Left ventricle myocardium inferior (tissue), 1 donor: ENCODE results near the gene BET1. TPM values are rescaled to one million over a fixed set of nuclear protein-coding genes. Genes with fewer than 3 reads are reported as not detected.

Experiments
- DNase-seq: peaks from one replicate; pipeline ENCODE4 v3.0.0-alpha.2; 2020
- H3K27ac ChIP-seq: fragments of 200-600 bp; replicated peaks from 2 replicates; pipeline ENCODE4 v1.8.0; 2021
- H3K27me3 ChIP-seq: fragments of 200-600 bp; 2 replicates; pipeline ENCODE4 v1.8.0; 2021; ENCODE audit warnings: low read depth
- H3K36me3 ChIP-seq: fragments of 200-600 bp; 2 replicates; pipeline ENCODE4 v1.8.0; 2021
- H3K4me1 ChIP-seq: fragments of 200-600 bp; 2 replicates; pipeline ENCODE4 v1.8.0; 2021
- H3K4me3 ChIP-seq: fragments of 200-600 bp; 2 replicates; pipeline ENCODE4 v1.8.0; 2021; ENCODE audit warnings: mild to moderate bottlenecking, moderate library complexity
- H3K9me3 ChIP-seq: fragments of 200-600 bp; replicated peaks from 2 replicates; pipeline ENCODE4 v1.8.0; 2021
- CTCF ChIP-seq: fragments of 200-600 bp; IDR thresholded peaks from 2 replicates; pipeline ENCODE4 v1.8.0; 2021; ENCODE audit warnings: antibody characterized with exemption, mild to moderate bottlenecking, borderline replicate concordance
- intact Hi-C: fragments of 100-400 bp; cut with micrococcal nuclease; formaldehyde crosslinking; loops from one replicate; pipeline ENCODE4 v1.11.0; 2022
- total RNA-seq: library from RNA; stranded (reverse); fragmentation: NEBNext Ultra II Directional; extraction: Animal tissue kit (Norgen Biotek cat#: 25700); gene quantifications from one replicate; pipeline ENCODE4 v1.2.1, GENCODE V29; 2021
- donor health status: DM: no; HTN: yes; CAD: no; lungs with severe emphysema.

The BET1 gene
- total RNA-seq, 1 donor from 2014 or later, result 14.5 TPM

GRCh38 chr7:94001396-94001795, 2.8 kb downstream of the BET1 start:
- intact Hi-C loops, result loop anchor here (10.0 kb wide), 1 partner anchor 107 kb away; the partner anchor contains the start of gene TFPI2
- no peak overlapping the region for H3K4me3 ChIP-seq
- H3K4me1 ChIP-seq, result peaks cover 43% of the 10 kb centered on the region
- H3K27me3 ChIP-seq, result no peaks in the 10 kb centered on the region
- DNase-seq, result no peak
- no peak overlapping the region for H3K27ac ChIP-seq
- no peaks in the 10 kb centered on the region for H3K9me3 ChIP-seq
- TF ChIP-seq CTCF, result no peak
- H3K36me3 ChIP-seq, result peaks cover 23% of the 10 kb centered on the region

- peaks cover 52% of the 10 kb centered on the region for H3K36me3 ChIP-seq
- no peak overlapping the region for H3K27ac ChIP-seq
- no peak for DNase-seq
- intact Hi-C loops, result no loop called here
- peaks cover 25% of the 10 kb centered on the region for H3K4me1 ChIP-seq
- no peaks in the 10 kb centered on the region for H3K9me3 ChIP-seq
- TF ChIP-seq CTCF, result no peak
- H3K4me3 ChIP-seq, result no peak overlapping the region
- no peaks in the 10 kb centered on the region for H3K27me3 ChIP-seq
Measured at GRCh38 chr7:93997868-93998267, 6.3 kb downstream of the BET1 start.

- Histone ChIP-seq H3K9me3 (no peaks in the 10 kb centered on the region), H3K4me3 (no peak overlapping the region), H3K27me3 (no peaks in the 10 kb centered on the region), H3K4me1 (peaks cover 3% of the 10 kb centered on the region), H3K27ac (no peak overlapping the region), H3K36me3 (peaks cover 32% of the 10 kb centered on the region)
- intact Hi-C loops, result no loop called here
- DNase-seq, result no peak
- no peak for TF ChIP-seq CTCF
Measured at GRCh38 chr7:93992421-93993110, 11.6 kb downstream of the BET1 start.

- no peak for TF ChIP-seq CTCF
- Histone ChIP-seq H3K4me1 (no peaks in the 10 kb centered on the region), H3K9me3 (no peaks in the 10 kb centered on the region), H3K27ac (no peak overlapping the region), H3K4me3 (no peak overlapping the region), H3K27me3 (no peaks in the 10 kb centered on the region), H3K36me3 (peaks cover 3% of the 10 kb centered on the region)
- DNase-seq, result no peak
- intact Hi-C loops, result no loop called here
Measured at GRCh38 chr7:93987297-93987696, 16.9 kb downstream of the BET1 start.

GRCh38 chr7:93985101-93985500, 19.1 kb downstream of the BET1 start:
- Histone ChIP-seq H3K27me3 (no peaks in the 10 kb centered on the region), H3K36me3 (no peaks in the 10 kb centered on the region), H3K27ac (no peak overlapping the region), H3K4me3 (no peak overlapping the region), H3K4me1 (peaks cover 6% of the 10 kb centered on the region), H3K9me3 (no peaks in the 10 kb centered on the region)
- intact Hi-C loops, result no loop called here
- DNase-seq, result no peak
- TF ChIP-seq CTCF, result no peak
